ENCODE results near the gene SYT9. TPM values are rescaled to one million over a fixed set of nuclear protein-coding genes. Genes with fewer than 3 reads are reported as not detected.

The SYT9 gene
- total RNA-seq, 1 donor from 2014 or later: 0.16 TPM

DNA sequence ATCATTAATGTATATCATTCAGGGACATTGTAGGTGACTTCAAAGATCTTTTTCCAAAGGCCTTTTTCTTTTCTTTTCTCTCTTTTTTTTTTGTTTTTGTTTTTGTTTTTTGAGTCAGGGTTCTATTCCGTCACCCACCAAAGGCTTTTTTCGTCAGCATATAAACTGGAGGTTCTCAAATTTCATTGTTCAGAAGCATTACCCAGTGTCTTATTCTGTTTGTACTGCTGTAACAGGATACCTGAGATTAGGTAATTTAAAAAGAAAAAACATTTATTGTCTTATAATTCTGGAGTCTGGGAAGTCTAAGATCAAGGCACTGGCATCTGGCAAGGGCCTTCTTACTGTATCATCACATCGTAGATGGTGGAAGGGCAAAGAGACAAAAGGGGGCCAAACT is 6.4 kb upstream of the SYT9 start:
- H3K4me1 Mint-ChIP-seq (ENCODE audit: low read depth, unreplicated experiment): no peaks in the 10 kb centered on the region
- H3K79me2 ChIP-seq (ENCODE audit: insufficient read depth, low read length): no peaks in the 10 kb centered on the region
- no peaks in the 10 kb centered on the region for H3K36me3 ChIP-seq (ENCODE audit: insufficient read depth, low read length)
- H3K4me3 ChIP-seq (ENCODE audit: insufficient read depth, low read depth, low read length): no peak overlapping the region
- TF ChIP-seq, protein P1, sequence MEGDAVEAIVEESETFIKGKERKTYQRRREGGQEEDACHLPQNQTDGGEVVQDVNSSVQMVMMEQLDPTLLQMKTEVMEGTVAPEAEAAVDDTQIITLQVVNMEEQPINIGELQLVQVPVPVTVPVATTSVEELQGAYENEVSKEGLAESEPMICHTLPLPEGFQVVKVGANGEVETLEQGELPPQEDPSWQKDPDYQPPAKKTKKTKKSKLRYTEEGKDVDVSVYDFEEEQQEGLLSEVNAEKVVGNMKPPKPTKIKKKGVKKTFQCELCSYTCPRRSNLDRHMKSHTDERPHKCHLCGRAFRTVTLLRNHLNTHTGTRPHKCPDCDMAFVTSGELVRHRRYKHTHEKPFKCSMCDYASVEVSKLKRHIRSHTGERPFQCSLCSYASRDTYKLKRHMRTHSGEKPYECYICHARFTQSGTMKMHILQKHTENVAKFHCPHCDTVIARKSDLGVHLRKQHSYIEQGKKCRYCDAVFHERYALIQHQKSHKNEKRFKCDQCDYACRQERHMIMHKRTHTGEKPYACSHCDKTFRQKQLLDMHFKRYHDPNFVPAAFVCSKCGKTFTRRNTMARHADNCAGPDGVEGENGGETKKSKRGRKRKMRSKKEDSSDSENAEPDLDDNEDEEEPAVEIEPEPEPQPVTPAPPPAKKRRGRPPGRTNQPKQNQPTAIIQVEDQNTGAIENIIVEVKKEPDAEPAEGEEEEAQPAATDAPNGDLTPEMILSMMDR (IDR thresholded peaks at IDR 0.05; ENCODE audit: insufficient read depth, low read depth, low read length): no peak
- peaks cover 2% of the 10 kb centered on the region for H3K27me3 ChIP-seq (ENCODE audit: insufficient read depth, low read length)
- no peak overlapping the region for H3K4me2 ChIP-seq (ENCODE audit: low read length)
- no peak overlapping the region for H3K9ac ChIP-seq (ENCODE audit: low read length)
- DNase-seq (ENCODE audit: low read depth): no peak
- H3K27ac ChIP-seq (ENCODE audit: low read depth, low read length): no peak overlapping the region
- H2AFZ ChIP-seq (ENCODE audit: low read depth, low read length): no peak overlapping the region
- no peak overlapping the region for H3K27ac Mint-ChIP-seq (ENCODE audit: unreplicated experiment)
- H3K9me3 Mint-ChIP-seq (ENCODE audit: unreplicated experiment): no peaks in the 10 kb centered on the region
- peaks cover 14% of the 10 kb centered on the region for H3K27me3 Mint-ChIP-seq (ENCODE audit: low read depth, unreplicated experiment)
- H3K4me1 ChIP-seq (ENCODE audit: insufficient read depth, low read length): no peaks in the 10 kb centered on the region
- H4K20me1 ChIP-seq (ENCODE audit: insufficient read depth, low read length): no peaks in the 10 kb centered on the region
- H3K4me3 Mint-ChIP-seq (ENCODE audit: unreplicated experiment): no peak overlapping the region
- H3K36me3 Mint-ChIP-seq (ENCODE audit: low read depth, unreplicated experiment): no peaks in the 10 kb centered on the region
- FAIRE-seq: no peak
- no peaks in the 10 kb centered on the region for H3K9me3 ChIP-seq (ENCODE audit: insufficient read depth, low read depth, low read length)

DNA sequence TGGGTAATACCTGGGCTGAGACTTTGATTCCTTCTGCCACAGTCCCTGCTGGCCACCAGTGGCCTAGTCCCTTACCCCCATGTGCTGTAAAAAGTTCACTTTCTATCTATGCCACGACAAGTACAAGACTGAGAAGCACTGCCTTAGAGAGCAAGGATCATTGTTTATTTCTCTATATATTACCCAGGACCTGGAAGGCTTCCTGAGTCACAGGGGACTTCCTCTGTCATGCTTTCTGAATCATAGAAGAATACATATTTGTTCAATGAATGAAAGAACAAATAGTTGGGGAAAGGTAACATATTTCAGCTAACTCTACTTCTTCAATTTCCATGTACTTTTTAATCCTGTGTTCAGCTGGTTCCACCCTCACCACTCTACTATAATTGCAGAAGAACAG is 5.5 kb upstream of the SYT9 start:
- H3K27me3 ChIP-seq (ENCODE audit: insufficient read depth, low read length): peaks cover 3% of the 10 kb centered on the region
- H3K9me3 Mint-ChIP-seq (ENCODE audit: unreplicated experiment): peaks cover 3% of the 10 kb centered on the region
- H3K79me2 ChIP-seq (ENCODE audit: insufficient read depth, low read length): no peaks in the 10 kb centered on the region
- H3K4me1 Mint-ChIP-seq (ENCODE audit: low read depth, unreplicated experiment): no peaks in the 10 kb centered on the region
- no peaks in the 10 kb centered on the region for H3K36me3 Mint-ChIP-seq (ENCODE audit: low read depth, unreplicated experiment)
- no peak overlapping the region for H3K4me3 ChIP-seq (ENCODE audit: insufficient read depth, low read depth, low read length)
- H3K9me3 ChIP-seq (ENCODE audit: insufficient read depth, low read depth, low read length): no peaks in the 10 kb centered on the region
- H3K4me1 ChIP-seq (ENCODE audit: insufficient read depth, low read length): no peaks in the 10 kb centered on the region
- DNase-seq (ENCODE audit: low read depth) (no peak), FAIRE-seq (no peak)
- TF ChIP-seq, protein P1 (IDR thresholded peaks at IDR 0.05; ENCODE audit: insufficient read depth, low read depth, low read length): no peak
- TF ChIP-seq EZH2 (IDR thresholded peaks at IDR 0.05; ENCODE audit: insufficient read depth, low read length): no peak
- H3K36me3 ChIP-seq (ENCODE audit: insufficient read depth, low read length): no peaks in the 10 kb centered on the region
- H3K4me3 Mint-ChIP-seq (ENCODE audit: unreplicated experiment): no peak overlapping the region
- peaks cover 22% of the 10 kb centered on the region for H3K27me3 Mint-ChIP-seq (ENCODE audit: low read depth, unreplicated experiment)
- H3K4me2 ChIP-seq (ENCODE audit: low read length): no peak overlapping the region
- H3K27ac ChIP-seq (ENCODE audit: low read depth, low read length): no peak overlapping the region
- no peak overlapping the region for H3K27ac Mint-ChIP-seq (ENCODE audit: unreplicated experiment)
- no peak overlapping the region for H2AFZ ChIP-seq (ENCODE audit: low read depth, low read length)
- no peaks in the 10 kb centered on the region for H4K20me1 ChIP-seq (ENCODE audit: insufficient read depth, low read length)
- no peak overlapping the region for H3K9ac ChIP-seq (ENCODE audit: low read length)

DNA sequence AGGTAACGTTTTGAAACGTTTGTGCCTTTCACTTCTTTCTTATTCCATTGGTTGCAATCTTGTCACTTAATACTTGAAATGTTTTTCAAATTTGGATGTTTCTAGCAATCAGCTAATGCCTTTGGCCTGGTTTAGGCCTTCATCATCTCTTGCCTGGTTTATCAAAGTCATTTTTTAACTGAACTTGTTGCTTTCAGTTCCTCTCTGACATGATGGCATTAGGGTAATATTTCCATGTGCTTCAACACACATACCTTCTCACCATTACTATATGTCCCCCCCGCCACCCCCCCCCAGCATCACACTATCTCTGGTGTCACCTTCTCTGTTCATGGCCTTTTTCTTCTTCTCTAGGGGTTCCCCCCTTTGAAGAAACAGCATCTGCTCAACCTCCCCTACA is 1.5 kb upstream of the SYT9 start:
- H3K27me3 ChIP-seq (ENCODE audit: insufficient read depth, low read length): peaks cover 18% of the 10 kb centered on the region
- H3K36me3 ChIP-seq (ENCODE audit: insufficient read depth, low read length): no peaks in the 10 kb centered on the region
- H3K9me3 Mint-ChIP-seq (ENCODE audit: unreplicated experiment): peaks cover 3% of the 10 kb centered on the region
- no peak overlapping the region for H3K27ac ChIP-seq (ENCODE audit: low read depth, low read length)
- H3K4me1 ChIP-seq (ENCODE audit: insufficient read depth, low read length): peaks cover 5% of the 10 kb centered on the region
- FAIRE-seq (no peak), DNase-seq (ENCODE audit: low read depth) (no peak)
- H2AFZ ChIP-seq (ENCODE audit: low read depth, low read length): no peak overlapping the region
- H3K4me1 Mint-ChIP-seq (ENCODE audit: low read depth, unreplicated experiment): no peaks in the 10 kb centered on the region
- TF ChIP-seq, protein P1 (IDR thresholded peaks at IDR 0.05; ENCODE audit: insufficient read depth, low read depth, low read length): no peak
- TF ChIP-seq EZH2 (IDR thresholded peaks at IDR 0.05; ENCODE audit: insufficient read depth, low read length): no peak
- no peak overlapping the region for H3K27ac Mint-ChIP-seq (ENCODE audit: unreplicated experiment)
- no peaks in the 10 kb centered on the region for H3K9me3 ChIP-seq (ENCODE audit: insufficient read depth, low read depth, low read length)
- H3K79me2 ChIP-seq (ENCODE audit: insufficient read depth, low read length): no peaks in the 10 kb centered on the region
- no peak overlapping the region for H3K9ac ChIP-seq (ENCODE audit: low read length)
- no peak overlapping the region for H3K4me2 ChIP-seq (ENCODE audit: low read length)
- H3K4me3 ChIP-seq (ENCODE audit: insufficient read depth, low read depth, low read length): no peak overlapping the region
- no peaks in the 10 kb centered on the region for H3K36me3 Mint-ChIP-seq (ENCODE audit: low read depth, unreplicated experiment)
- H3K27me3 Mint-ChIP-seq (ENCODE audit: low read depth, unreplicated experiment): peaks cover 48% of the 10 kb centered on the region
- no peaks in the 10 kb centered on the region for H4K20me1 ChIP-seq (ENCODE audit: insufficient read depth, low read length)
- no peak overlapping the region for H3K4me3 Mint-ChIP-seq (ENCODE audit: unreplicated experiment)

All from astrocyte (in vitro differentiated cells and primary cell).